Smooth muscle cell (in vitro differentiated cells): ENCODE results near the gene NANOG. TPM values are rescaled to one million over a fixed set of nuclear protein-coding genes. Genes with fewer than 3 reads are reported as not detected.
"Not testable (repeated sequence)": the region's sequence is repeated elsewhere in the genome, so short reads cannot be mapped to it uniquely, and the experiment has no call there.

Experiments used
- DNase-seq: peaks from one replicate; lab custom pipeline; 2025; ENCODE audit not compliant: unreplicated experiment; lab: John Stamatoyannopoulos, UW
- H2AFZ ChIP-seq: fragments of 200-600 bp; sonication (generic); 2 replicates; pipeline ENCODE4 v1.6.0; 2016; ENCODE audit warnings: antibody characterized with exemption, low read depth, mild to moderate bottlenecking
- H3F3A ChIP-seq: fragments of 200-600 bp; sonication (generic); 2 replicates; pipeline ENCODE4 v1.6.0; 2017; ENCODE audit warnings: antibody characterized with exemption, low read depth
- H3K27ac ChIP-seq: fragments of 200-600 bp; sonication (generic); 2 replicates; pipeline ENCODE4 v1.5.1; 2016; ENCODE audit warnings: low read depth, mild to moderate bottlenecking
- H3K27me3 ChIP-seq: fragments of 200-600 bp; sonication (generic); 2 replicates; pipeline ENCODE4 v1.6.1; 2016; ENCODE audit warnings: low read depth, mild to moderate bottlenecking
- H3K36me3 ChIP-seq: fragments of 200-600 bp; sonication (generic); 2 replicates; pipeline ENCODE4 v1.5.1; 2016; ENCODE audit warnings: low read depth
- H3K4me1 ChIP-seq: fragments of 200-600 bp; sonication (generic); 2 replicates; pipeline ENCODE4 v1.5.1; 2016; ENCODE audit warnings: low read depth
- H3K4me2 ChIP-seq: fragments of 200-600 bp; sonication (generic); 2 replicates; pipeline ENCODE4 v1.6.0; 2016; ENCODE audit warnings: mild to moderate bottlenecking
- H3K4me3 ChIP-seq: fragments of 200-600 bp; sonication (generic); 2 replicates; pipeline ENCODE4 v1.5.1; 2016; ENCODE audit warnings: mild to moderate bottlenecking
- H3K79me2 ChIP-seq: fragments of 200-600 bp; sonication (generic); 2 replicates; pipeline ENCODE4 v1.6.0; 2016; ENCODE audit warnings: low read depth, mild to moderate bottlenecking
- H3K9ac ChIP-seq: fragments of 200-600 bp; sonication (generic); 2 replicates; pipeline ENCODE4 v1.6.0; 2016; ENCODE audit warnings: low read depth
- H3K9me3 ChIP-seq: fragments of 200-600 bp; sonication (generic); replicated peaks from 2 replicates; pipeline ENCODE4 v1.5.1; 2016; ENCODE audit warnings: low read depth
- H4K20me1 ChIP-seq: fragments of 200-600 bp; sonication (generic); 2 replicates; pipeline ENCODE4 v1.6.0; 2016; ENCODE audit warnings: low read depth
- WGBS: methylation state at CpG from one replicate; pipeline ENCODE4 v1.1.7; 2016; ENCODE audit warnings: low lambda C conversion rate; 5-methylcytosine and 5-hydroxymethylcytosine counted together
- polyA plus RNA-seq: library from polyadenylated mRNA; unstranded; fragments of >200 nt; fragmentation: Nextera tagmentation; extraction: Ambion mirVana; gene quantifications from 2 replicates; pipeline ENCODE4 v1.2.1, GENCODE V29; 2016
- total RNA-seq: library from RNA; depleted of rRNA; stranded (reverse); fragments of >200 nt; gene quantifications from 2 replicates; pipeline ENCODE4 v1.2.3, GENCODE V29; 2014
- TF ChIP-seq, protein P1 (sequence below): fragments of 200-600 bp; sonication (generic); IDR thresholded peaks from 2 replicates; pipeline ENCODE4 v1.5.1; 2017; ENCODE audit warnings: borderline replicate concordance, mild to moderate bottlenecking, antibody characterized with exemption; ENCODE audit not compliant: insufficient read depth, poor library complexity, severe bottlenecking

The NANOG gene
- total and polyA plus RNA-seq, 2 experiments from 2014 or later, result not detected

DNA sequence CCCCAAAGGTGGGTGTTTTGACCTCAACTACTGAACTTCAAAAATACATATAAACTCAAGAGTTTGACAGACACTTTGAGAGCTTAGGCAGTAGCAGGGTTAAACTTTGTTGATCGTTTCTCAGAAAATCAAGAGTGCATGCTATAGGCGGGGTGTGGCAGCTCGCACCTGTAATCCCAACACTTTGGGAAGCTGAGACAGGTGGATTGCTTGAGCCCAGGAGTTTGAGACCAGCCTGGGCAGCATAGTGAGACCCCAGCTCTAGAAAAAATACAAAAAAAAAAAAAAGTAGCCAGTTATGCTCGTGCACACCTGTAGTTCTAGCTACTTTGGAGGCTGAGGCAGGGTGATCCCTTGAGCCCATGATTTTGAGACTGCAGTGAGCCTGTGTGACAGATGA lies 12.3 kb downstream of the NANOG start:
- DNase-seq, result no peak
- Histone ChIP-seq H3K4me2 (no peak overlapping the region), H3K9ac (no peak overlapping the region), H3K9me3 (no peaks in the 10 kb centered on the region), H4K20me1 (no peaks in the 10 kb centered on the region), H3K4me1 (peaks cover 6% of the 10 kb centered on the region), H3K27me3 (no peaks in the 10 kb centered on the region), H3K4me3 (no peak overlapping the region), H3K79me2 (no peaks in the 10 kb centered on the region), H2AFZ (no peak overlapping the region), H3K36me3 (no peaks in the 10 kb centered on the region), H3K27ac (no peak overlapping the region), H3F3A (no peaks in the 10 kb centered on the region)
- WGBS, result 66% methylated on average over 4 of the region's 4 CpGs
- TF ChIP-seq, protein P1, sequence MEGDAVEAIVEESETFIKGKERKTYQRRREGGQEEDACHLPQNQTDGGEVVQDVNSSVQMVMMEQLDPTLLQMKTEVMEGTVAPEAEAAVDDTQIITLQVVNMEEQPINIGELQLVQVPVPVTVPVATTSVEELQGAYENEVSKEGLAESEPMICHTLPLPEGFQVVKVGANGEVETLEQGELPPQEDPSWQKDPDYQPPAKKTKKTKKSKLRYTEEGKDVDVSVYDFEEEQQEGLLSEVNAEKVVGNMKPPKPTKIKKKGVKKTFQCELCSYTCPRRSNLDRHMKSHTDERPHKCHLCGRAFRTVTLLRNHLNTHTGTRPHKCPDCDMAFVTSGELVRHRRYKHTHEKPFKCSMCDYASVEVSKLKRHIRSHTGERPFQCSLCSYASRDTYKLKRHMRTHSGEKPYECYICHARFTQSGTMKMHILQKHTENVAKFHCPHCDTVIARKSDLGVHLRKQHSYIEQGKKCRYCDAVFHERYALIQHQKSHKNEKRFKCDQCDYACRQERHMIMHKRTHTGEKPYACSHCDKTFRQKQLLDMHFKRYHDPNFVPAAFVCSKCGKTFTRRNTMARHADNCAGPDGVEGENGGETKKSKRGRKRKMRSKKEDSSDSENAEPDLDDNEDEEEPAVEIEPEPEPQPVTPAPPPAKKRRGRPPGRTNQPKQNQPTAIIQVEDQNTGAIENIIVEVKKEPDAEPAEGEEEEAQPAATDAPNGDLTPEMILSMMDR, result no peak

DNA sequence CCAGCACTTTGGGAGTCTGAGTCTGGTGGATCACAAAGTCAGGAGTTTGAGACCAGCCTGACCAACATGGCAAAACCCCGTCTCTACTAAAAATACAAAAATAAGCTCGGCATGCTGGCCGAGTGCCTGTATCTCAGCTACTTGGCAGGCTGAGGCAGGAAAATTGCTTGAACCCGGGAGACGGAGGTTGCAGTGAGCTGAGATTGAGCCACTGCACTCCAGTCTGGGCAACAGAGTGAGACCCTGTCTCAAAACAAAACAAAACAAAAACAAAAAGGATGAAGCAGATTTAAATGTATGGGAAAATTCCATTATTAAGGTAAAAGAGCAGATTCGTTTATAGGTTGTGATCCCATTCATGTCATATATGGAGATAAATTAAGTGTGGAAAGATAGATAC lies 17.1 kb downstream of the NANOG start:
- not testable (repeated sequence) for H3K36me3 ChIP-seq, H3K9me3 ChIP-seq, H3K4me1 ChIP-seq, H2AFZ ChIP-seq, H3K27me3 ChIP-seq, H3K4me3 ChIP-seq, H3K9ac ChIP-seq, H3F3A ChIP-seq, H4K20me1 ChIP-seq, H3K27ac ChIP-seq, H3K4me2 ChIP-seq, DNase-seq, H3K79me2 ChIP-seq
- WGBS, result 95% methylated on average over 6 of the region's 6 CpGs

DNA sequence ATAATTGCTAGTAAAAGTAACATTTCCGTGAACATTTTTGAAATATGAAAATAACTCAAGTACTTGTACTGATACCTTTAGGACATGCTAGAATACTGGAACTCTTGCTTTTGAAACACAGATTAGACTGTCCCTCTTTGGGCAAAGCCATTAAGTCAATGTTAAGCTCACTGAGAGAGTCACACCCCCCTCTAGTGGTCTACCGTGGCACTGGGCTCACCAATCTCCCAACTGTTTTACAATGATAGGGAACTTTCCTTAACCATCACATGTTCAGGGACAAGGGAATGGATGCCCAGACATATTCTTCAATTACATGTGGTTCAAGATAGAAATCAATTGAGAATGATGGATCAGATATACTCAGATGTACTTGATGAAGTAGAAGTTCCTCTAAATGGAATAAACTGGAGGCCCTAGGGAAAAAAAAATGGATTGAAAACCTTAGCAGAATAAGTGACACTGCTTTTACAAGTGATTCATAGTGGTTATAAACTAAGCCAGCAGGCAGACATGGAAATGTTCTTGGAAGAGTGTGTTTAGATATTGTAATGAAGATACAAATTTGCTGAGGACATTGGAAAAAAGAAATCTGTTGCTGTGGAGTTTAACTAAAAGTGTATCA lies 17.8 kb downstream of the NANOG start:
- Histone ChIP-seq H3K9ac (no peak overlapping the region), H3K27me3 (no peaks in the 10 kb centered on the region), H3K79me2 (no peaks in the 10 kb centered on the region), H3K36me3 (no peaks in the 10 kb centered on the region), H4K20me1 (no peaks in the 10 kb centered on the region), H3F3A (no peaks in the 10 kb centered on the region), H3K9me3 (no peaks in the 10 kb centered on the region), H2AFZ (no peak overlapping the region), H3K4me1 (no peaks in the 10 kb centered on the region), H3K4me3 (no peak overlapping the region), H3K27ac (no peak overlapping the region), H3K4me2 (no peak overlapping the region)
- peak; percentile 19 for DNase-seq
- TF ChIP-seq, protein P1, result peak; percentile 96
- WGBS, result 0% methylated on average over 2 of the region's 2 CpGs

DNA sequence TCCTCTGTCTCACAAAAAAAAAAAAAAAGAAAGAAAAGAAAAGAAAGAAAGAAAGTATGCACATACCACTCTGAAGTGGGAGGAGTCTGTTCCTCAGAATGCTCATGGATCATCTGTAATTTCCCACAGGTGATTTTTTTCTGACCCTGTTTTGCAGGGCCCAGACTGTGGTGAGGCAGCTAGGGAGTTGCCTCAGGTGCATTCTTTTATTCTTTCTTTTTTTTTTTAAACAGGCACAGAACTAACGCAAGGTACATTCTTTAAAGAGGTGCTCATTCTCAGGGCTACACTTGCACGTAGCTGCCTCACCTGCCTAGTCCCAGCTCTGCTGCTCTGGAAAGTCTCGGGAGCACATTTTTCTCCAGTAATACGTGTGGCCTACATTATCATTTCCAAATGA lies 36.6 kb downstream of the NANOG start:
- 54% methylated on average over 4 of the region's 4 CpGs for WGBS

DNA sequence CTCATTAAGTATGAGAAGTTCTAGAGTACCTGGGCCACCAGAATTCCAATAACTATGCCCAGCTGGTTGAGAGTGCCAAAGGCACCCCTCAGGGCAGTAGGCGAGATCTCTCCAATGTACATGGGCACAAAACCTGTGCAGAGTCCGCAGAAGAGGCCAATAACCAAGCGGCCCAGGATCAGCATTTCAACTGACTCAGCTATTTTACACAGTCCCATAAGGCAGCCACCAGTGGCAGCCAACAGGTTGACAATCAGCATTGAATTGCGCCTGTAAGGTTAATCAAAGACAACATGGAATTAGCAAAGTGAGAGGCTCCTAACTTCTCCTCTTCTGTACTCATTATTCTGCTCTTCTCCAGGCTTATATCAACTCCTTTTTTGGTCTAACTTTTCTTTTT lies 40.5 kb downstream of the NANOG start:
- H3K79me2 ChIP-seq, H2AFZ ChIP-seq, H3K4me2 ChIP-seq, H3K36me3 ChIP-seq, H3K27me3 ChIP-seq, H3K9ac ChIP-seq, H3K4me3 ChIP-seq, H3K27ac ChIP-seq, H3K4me1 ChIP-seq, H3K9me3 ChIP-seq, DNase-seq, H4K20me1 ChIP-seq, H3F3A ChIP-seq: not testable (repeated sequence)
- WGBS, result 98% methylated on average over 4 of the region's 4 CpGs

More for the DNA sequence above, 36.6 kb downstream of the NANOG start:
- not testable (repeated sequence) for H3K36me3 ChIP-seq, H4K20me1 ChIP-seq, H3K79me2 ChIP-seq, H3F3A ChIP-seq, H3K27me3 ChIP-seq, H3K9ac ChIP-seq, H3K4me1 ChIP-seq, H2AFZ ChIP-seq, H3K9me3 ChIP-seq, H3K4me2 ChIP-seq, DNase-seq, H3K4me3 ChIP-seq
- H3K27ac ChIP-seq, result peak overlapping the region; percentile 77
